GM13976 (cell line): ENCODE data around the gene PIK3R6.

Experiments
- DNase-seq: peaks from one replicate; pipeline ENCODE4 v3.0.0; 2012; ENCODE audit warnings: low spot score
- CTCF ChIP-seq: IDR thresholded peaks from 2 replicates; pipeline ENCODE4 v1.5.1; 2012; ENCODE audit warnings: borderline replicate concordance, mild to moderate bottlenecking; ENCODE audit not compliant: insufficient read depth; ENCODE audit errors: extremely low read depth, missing control alignments, control extremely low read depth
- in situ Hi-C: fragments of 300-500 bp; cut with MboI; formaldehyde crosslinking; loops from one replicate; pipeline ENCODE4 v1.12.0; 2022; ENCODE audit warnings: low sequenced_read_pairs, mixed read lengths, inconsistent platforms; ENCODE audit not compliant: unreplicated experiment

PIK3R6 gene

GRCh38 chr17:8837563-8838075, 29.9 kb downstream of the PIK3R6 start:
- TF ChIP-seq CTCF, result no peak
- DNase-seq, result no peak
- in situ Hi-C loops, result no loop called here

- in situ Hi-C loops, result no loop called here
- TF ChIP-seq CTCF, result no peak
- DNase-seq, result no peak
These were observed 30.5 kb downstream of the PIK3R6 start for GRCh38 chr17:8836821-8837562.

- DNase-seq, result no peak
- in situ Hi-C loops, result no loop called here
- no peak for TF ChIP-seq CTCF
These were observed 31.7 kb downstream of the PIK3R6 start for GRCh38 chr17:8835631-8836364.

GRCh38 chr17:8835106-8835505, 32.4 kb downstream of the PIK3R6 start:
- TF ChIP-seq CTCF, result no peak
- in situ Hi-C loops, result no loop called here
- no peak for DNase-seq

- peak; percentile 42 for TF ChIP-seq CTCF
- peak; percentile 66 for DNase-seq
- in situ Hi-C loops, result no loop called here
These were observed 34.6 kb downstream of the PIK3R6 start for GRCh38 chr17:8832711-8833352.

- no peak for TF ChIP-seq CTCF
- in situ Hi-C loops, result no loop called here
- no peak for DNase-seq
These were observed 36.1 kb downstream of the PIK3R6 start for GRCh38 chr17:8831234-8831849.
